K562 (cell line): ENCODE data around the gene ZNF785. TPM values are rescaled to one million over a fixed set of nuclear protein-coding genes. Genes with fewer than 3 reads are reported as not detected.

ENCODE experiments used
- HDAC3 ChIP-seq: fragments of 450-650 bp; IDR thresholded peaks from 2 replicates; pipeline ENCODE4 v1.6.1; 2018; ENCODE audit warnings: borderline replicate concordance, mild to moderate bottlenecking, moderate library complexity; ENCODE audit not compliant: partially characterized antibody
- KAT7 ChIP-seq: sonication (generic); formaldehyde crosslinking; IDR thresholded peaks from 2 replicates; pipeline ENCODE4 v1.8.0; 2022; ENCODE audit warnings: missing genetic modification reagents, mild to moderate bottlenecking, borderline replicate concordance
- MTA3 ChIP-seq: fragments of 450-650 bp; formaldehyde crosslinking; IDR thresholded peaks from 2 replicates; pipeline ENCODE4 v1.6.1; 2017; ENCODE audit warnings: mild to moderate bottlenecking, borderline replicate concordance
- MYNN ChIP-seq, 2 experiments: sonication (generic); formaldehyde crosslinking in 1 of 2; IDR thresholded peaks; 2 replicates each; pipeline versions ENCODE4 v1.5.0 to v1.6.1; 2016 to 2020; ENCODE audit warnings: antibody characterized with exemption in 1 of 2, missing genetic modification reagents in 1 of 2
- PRDM10 ChIP-seq: fragments of 450-650 bp; IDR thresholded peaks from 2 replicates; pipeline ENCODE4 v1.6.1; 2018; ENCODE audit not compliant: partially characterized antibody
- PRPF4 ChIP-seq: fragments of 200-400 bp; formaldehyde crosslinking; IDR thresholded peaks from one replicate; pipeline ENCODE4 v1.6.1; 2017; ENCODE audit warnings: low read length, low read depth, mild to moderate bottlenecking; ENCODE audit not compliant: insufficient read depth, poor library complexity, severe bottlenecking
- SIX5 ChIP-seq, 2 experiments: IDR thresholded peaks; 2 replicates each; pipeline ENCODE4 v1.6.1; 2011; ENCODE audit warnings: low read length in 2 of 2, borderline replicate concordance in 1 of 2, low read depth in 1 of 2, mild to moderate bottlenecking in 1 of 2, moderate library complexity in 1 of 2; ENCODE audit not compliant: insufficient read depth in 1 of 2
- TAF1 ChIP-seq: IDR thresholded peaks from 2 replicates; pipeline ENCODE4 v1.6.1; 2011; ENCODE audit warnings: mild to moderate bottlenecking, low read length, moderate library complexity; ENCODE audit not compliant: insufficient read depth, control insufficient read depth, severe bottlenecking; ENCODE audit errors: extremely low read depth
- TAL1 ChIP-seq: fragments of 450-650 bp; IDR thresholded peaks from 2 replicates; pipeline ENCODE4 v1.6.1; 2016; ENCODE audit warnings: mild to moderate bottlenecking
- polyA plus RNA-seq, 8 experiments: library from polyadenylated mRNA; depleted of rRNA in 4 of 8; stranded (reverse) in 5 of 8; unstranded in 3 of 8; fragments of >200 nt; fragmentation: Nextera tagmentation in 2 of 8; fragmentation: Illumina TruSeq in 1 of 8; extraction: Ambion mirVana in 2 of 8; extraction: Trizol in 1 of 8; gene quantifications; 2 replicates each; pipeline versions ENCODE4 v1.2.1 to v1.2.3, GENCODE V29; 2011 to 2014; ENCODE audit warnings: inconsistent platforms in 1 of 8, missing spikeins in 1 of 8
- total RNA-seq, 7 experiments: library from RNA; depleted of rRNA in 6 of 7; stranded (reverse); fragments of >200 nt in 6 of 7; fragmentation: Illumina TruSeq in 2 of 7; extraction: Trizol in 2 of 7; gene quantifications; 2 replicates each; pipeline versions ENCODE4 v1.2.1 to v1.2.3, GENCODE V29; 2011 to 2021; ENCODE audit warnings: low replicate concordance in 1 of 7
- TF ChIP-seq, protein P1 (sequence below): fragments of 250-450 bp; sonication (Bioruptor Pico); IDR thresholded peaks from 2 replicates; pipeline ENCODE4 v1.8.0; 2021; ENCODE audit warnings: moderate library complexity, mild to moderate bottlenecking, inconsistent platforms
- TF ChIP-seq, protein P2 (sequence below): fragments of 450-650 bp; IDR thresholded peaks from 2 replicates; pipeline ENCODE4 v1.7.0; 2016; ENCODE audit warnings: borderline replicate concordance
- TF ChIP-seq, protein P3 (sequence below): sonication (generic); formaldehyde crosslinking; IDR thresholded peaks from 2 replicates; pipeline ENCODE4 v1.8.1; 2023; ENCODE audit warnings: mild to moderate bottlenecking, missing genetic modification reagents

Gene ZNF785
- total and polyA plus RNA-seq, 9 of the 15 experiments (the other 6 are each of a cell fraction or from before 2014, with no cell fraction given), result 0.64 to 11.0 (median 6.4) TPM

GRCh38 chr16:30534368-30535105 lies 51.0 kb downstream of the ZNF785 start, which contains the start of gene ZNF747 (continued):
- TF ChIP-seq, protein P1, sequence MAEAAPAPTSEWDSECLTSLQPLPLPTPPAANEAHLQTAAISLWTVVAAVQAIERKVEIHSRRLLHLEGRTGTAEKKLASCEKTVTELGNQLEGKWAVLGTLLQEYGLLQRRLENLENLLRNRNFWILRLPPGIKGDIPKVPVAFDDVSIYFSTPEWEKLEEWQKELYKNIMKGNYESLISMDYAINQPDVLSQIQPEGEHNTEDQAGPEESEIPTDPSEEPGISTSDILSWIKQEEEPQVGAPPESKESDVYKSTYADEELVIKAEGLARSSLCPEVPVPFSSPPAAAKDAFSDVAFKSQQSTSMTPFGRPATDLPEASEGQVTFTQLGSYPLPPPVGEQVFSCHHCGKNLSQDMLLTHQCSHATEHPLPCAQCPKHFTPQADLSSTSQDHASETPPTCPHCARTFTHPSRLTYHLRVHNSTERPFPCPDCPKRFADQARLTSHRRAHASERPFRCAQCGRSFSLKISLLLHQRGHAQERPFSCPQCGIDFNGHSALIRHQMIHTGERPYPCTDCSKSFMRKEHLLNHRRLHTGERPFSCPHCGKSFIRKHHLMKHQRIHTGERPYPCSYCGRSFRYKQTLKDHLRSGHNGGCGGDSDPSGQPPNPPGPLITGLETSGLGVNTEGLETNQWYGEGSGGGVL (CRISPR knock-in tag), result no peak
- TF ChIP-seq MYNN (IDR thresholded peaks at IDR 0.05) (no peak), MYNN (CRISPR knock-in tag; IDR thresholded peaks at IDR 0.05) (no peak), KAT7 (peak; percentile 48; the same call in 1 of the 2 replicates), HDAC3 (no peak), MTA3 (0 out of 2 replicates have a peak, but pooled peaks have one; percentile 20), PRPF4 (peak; percentile 77), SIX5 (IDR thresholded peaks at IDR 0.05; ENCODE audit: borderline replicate concordance in 1 of 2, insufficient read depth in 1 of 2, low read depth in 1 of 2, low read length in 2 of 2) (peak; percentile 53 to 86), PRDM10 (peak; percentile 44), TAL1 (no peak), TAF1 (peak; percentile 85)
- TF ChIP-seq, protein P2, sequence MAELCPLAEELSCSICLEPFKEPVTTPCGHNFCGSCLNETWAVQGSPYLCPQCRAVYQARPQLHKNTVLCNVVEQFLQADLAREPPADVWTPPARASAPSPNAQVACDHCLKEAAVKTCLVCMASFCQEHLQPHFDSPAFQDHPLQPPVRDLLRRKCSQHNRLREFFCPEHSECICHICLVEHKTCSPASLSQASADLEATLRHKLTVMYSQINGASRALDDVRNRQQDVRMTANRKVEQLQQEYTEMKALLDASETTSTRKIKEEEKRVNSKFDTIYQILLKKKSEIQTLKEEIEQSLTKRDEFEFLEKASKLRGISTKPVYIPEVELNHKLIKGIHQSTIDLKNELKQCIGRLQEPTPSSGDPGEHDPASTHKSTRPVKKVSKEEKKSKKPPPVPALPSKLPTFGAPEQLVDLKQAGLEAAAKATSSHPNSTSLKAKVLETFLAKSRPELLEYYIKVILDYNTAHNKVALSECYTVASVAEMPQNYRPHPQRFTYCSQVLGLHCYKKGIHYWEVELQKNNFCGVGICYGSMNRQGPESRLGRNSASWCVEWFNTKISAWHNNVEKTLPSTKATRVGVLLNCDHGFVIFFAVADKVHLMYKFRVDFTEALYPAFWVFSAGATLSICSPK, result no peak
- TF ChIP-seq, protein P3, sequence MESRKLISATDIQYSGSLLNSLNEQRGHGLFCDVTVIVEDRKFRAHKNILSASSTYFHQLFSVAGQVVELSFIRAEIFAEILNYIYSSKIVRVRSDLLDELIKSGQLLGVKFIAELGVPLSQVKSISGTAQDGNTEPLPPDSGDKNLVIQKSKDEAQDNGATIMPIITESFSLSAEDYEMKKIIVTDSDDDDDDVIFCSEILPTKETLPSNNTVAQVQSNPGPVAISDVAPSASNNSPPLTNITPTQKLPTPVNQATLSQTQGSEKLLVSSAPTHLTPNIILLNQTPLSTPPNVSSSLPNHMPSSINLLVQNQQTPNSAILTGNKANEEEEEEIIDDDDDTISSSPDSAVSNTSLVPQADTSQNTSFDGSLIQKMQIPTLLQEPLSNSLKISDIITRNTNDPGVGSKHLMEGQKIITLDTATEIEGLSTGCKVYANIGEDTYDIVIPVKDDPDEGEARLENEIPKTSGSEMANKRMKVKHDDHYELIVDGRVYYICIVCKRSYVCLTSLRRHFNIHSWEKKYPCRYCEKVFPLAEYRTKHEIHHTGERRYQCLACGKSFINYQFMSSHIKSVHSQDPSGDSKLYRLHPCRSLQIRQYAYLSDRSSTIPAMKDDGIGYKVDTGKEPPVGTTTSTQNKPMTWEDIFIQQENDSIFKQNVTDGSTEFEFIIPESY, result peak; percentile 81; the same call in 1 of the 2 replicates
